GM21447 (cell line): ENCODE results near the gene ABCA3.

Experiments
- ATAC-seq: cut with Tn5 transposase; IDR thresholded peaks from one replicate; pipeline ENCODE4 v1.9.1; 2021; ENCODE audit not compliant: unreplicated experiment

The ABCA3 gene

DNA sequence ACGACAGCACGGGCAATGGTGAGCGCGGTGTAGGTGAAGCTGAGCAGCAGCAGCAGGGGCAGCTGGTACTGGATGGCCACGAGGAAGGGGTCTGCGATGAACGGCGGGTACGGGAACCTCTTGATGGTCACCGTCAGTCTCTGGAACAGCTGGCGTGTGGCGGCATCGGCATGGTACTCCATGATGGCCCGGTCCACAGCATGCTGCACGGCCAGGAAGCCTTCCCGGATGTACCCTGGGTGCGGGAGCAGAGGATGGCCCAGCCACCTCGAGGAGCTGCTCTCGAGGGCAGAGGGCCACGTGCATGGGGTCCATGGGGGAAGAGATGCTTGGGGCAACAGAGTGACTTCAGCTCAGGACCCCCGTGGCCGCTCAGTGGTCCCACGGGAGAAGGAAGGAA is 20.9 kb downstream of the ABCA3 start:
- ATAC-seq, result no peak

DNA sequence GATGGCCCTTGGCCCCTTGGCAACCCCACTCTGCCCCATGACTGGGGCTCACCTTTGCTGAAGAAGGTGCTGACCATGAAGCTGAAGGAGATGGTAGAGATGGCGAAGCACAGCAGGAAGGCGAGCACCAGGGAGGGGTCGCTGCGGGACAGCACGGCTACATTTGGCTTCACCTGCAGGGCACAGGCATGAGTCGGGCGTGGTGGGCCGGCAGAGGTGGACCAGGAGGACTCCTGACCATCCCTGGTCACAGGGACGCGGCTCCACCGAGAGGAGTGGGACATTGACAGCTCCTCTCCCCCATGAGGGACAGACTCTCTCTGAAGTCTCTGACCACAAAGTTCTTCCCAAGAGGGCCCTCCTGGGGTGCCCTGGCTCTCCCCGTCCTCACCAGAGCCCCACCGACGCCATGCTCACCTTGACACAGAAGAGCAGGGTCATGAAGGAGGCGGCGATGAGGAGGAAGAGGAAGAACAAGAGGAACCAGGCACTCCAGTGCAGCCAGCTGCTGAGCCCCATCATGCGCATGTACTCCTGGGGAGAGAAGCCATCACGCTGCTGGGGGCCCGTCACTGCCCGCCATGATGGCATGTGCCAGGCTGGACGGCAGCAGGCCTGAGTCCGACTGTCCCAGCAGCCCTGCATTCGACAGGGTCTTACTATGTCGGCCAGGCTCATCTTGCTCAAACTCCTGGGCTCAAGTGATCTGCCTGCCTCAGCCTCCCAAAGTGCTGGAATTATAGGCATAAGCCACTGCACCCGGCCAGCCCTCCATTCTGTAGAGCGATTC is 23.1 kb downstream of the ABCA3 start:
- no peak for ATAC-seq

DNA sequence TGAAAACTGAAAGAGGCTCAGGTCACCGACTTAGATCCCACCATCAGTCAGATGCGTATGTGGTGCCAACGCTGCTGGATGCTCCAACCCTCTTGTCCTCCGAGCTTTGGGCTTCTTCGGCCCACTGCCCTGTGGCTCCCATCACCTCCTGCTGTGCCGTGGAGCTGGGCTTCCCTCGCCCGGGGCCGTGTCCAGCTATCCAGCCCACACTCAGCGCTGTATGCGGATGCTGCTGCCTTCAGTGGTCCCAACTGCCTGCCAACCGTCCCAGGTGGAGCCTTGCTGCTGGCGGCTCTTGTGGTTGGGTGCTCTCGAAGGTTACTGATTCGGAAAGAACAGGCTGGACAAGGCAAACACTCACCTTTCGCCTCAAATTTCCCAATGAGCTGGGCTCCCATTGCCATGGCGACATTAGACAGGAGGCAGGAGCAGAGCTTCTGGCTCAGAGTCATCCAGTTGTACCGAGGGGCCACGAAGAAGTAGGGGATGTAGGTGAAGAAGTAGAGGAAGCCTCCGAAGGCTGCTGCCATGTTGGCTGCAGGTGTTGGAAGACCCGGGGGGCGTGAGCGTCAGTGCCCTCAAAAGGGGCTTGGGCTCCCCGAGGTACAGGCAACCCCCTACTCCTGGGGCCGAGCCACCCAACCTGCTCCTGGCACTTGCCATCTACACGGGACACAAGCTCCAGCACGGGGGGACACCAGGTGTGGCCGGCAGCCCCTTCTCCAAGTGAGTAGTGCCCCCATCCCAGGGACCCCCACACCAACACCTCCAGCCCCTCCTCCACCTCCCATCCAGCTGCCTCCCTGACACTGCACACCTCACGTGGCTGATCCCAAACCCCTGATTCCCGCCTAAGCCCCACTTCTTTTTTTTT is 32.2 kb downstream of the ABCA3 start:
- no peak for ATAC-seq

DNA sequence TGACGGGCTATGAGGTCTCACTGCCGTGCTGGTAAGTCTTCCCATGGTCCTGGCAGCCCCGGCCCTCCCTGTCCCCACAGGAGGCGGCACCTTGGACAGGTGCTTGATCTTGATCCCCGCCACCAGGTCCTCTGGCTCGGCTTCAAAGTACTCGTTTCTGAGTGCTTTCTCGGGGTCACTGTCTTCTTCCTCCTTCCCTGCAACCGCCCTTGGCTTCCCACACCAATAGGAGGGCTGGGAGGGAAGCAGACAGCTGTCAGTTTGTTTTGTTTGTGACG is 40.7 kb downstream of the ABCA3 start:
- no peak for ATAC-seq

DNA sequence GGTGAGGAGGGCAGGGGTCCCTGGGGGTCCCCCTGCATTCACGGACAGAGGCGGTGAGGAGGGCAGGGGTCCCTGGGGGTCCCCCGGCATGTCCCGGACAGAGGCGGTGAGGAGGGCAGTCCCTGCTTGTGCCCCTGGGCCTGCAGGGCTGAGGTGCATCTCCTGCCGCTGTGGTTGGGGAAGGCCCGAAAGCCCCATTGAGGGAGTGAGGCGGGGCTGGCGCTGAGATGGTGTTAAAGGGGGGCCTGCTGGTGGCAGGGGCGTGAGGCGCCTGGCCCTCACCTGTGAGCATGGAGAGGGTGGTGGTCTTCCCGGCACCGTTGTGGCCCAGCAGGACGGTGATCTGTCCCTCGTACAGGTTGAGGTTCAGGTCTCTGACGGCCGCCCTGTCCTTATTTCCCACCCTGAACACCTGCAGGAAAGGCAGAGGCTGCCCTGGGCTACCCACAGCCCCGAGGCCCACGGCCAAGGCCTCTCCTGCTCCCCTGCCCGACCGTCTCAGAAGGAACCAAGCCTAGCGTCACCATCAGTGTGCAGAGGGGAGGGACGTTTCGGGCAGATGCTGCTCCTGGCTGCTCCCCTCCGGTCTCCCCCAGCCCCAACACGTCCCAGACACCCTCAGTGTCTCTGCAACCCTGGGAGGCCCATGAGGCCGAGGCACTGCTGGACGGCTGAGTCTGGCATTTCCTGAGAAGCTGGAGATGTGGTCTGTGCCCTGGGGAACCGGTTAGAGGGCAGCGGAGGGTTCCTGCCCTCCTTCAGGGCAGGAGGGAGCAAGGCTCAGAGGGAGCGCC is 41.2 kb downstream of the ABCA3 start:
- ATAC-seq, result no peak

DNA sequence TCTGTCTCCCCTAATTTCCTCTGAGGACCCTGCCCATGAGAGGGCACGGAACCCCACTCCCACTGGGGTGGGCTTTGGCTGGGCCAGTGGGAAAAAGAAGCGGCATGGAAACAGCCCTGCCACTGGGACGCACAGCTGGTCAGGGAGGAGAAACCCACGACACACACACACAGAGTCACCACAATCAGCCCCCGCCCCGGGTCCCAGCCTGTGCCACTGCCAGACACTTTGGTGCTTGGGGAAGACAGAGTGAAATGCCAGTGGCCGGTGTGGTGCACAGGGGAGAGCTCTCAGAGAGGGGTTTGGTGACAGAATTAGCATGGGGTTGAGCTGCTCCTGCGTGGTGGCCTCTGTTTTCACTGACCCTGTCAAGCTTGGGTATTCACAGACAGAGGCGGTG is 41.9 kb downstream of the ABCA3 start:
- ATAC-seq, result no peak

DNA sequence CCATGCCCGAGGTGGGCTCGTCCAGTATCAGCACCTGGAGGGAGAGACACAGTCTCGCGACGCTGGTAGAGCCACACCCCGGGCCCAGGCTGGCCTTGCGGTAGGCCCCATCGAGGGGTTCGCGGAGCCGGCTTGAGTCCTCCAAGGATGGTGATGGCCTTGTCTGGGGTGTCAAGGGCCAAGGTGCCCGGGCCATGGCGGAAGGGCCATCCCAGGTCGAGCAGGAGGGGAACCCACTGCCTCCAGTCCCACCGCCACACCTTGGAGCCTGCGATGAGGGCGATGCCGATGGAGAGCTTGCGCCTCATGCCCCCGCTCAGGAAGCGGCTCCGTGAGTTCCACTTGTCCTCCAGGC is 43.0 kb downstream of the ABCA3 start:
- no peak for ATAC-seq

DNA sequence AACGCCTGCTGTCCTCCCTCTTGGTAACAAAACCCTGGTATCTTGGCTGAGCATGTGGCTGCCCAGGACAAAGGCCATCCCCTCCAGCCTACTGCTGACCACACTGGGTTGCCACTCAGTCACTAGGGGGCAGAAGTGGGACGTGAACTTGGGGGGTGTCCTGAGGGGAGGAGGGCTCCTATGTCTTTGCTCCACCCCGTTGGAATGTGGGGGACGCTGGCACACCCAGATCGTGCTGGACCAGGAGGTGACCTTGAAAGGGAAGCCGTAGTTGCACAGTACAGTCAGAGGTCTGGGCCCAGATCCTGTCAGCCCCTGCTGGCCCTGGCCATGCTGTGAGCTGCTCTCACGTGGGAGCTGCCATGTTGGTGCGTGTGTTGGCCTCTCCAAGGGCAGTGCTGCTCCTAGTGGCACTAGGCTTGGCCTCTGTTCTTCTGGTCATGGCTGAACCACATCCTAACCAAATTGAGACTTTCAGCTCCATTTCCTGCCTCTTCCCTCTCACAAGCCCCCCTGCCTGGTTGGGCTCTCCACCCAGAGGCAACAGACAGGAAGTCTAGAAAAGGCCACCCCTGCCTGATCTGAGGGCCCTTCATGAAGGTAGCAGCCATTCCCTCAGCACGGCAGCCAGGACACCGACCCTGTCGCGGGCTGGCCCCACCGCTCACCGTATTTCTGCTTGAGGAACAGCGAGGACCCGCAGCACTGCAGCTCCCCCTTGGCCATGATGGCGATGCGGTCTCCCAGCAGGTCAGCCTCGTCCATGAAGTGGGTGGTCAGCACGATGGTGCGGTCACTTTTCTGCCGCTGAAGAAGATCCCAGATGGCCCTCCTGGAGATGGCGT is 43.6 kb downstream of the ABCA3 start:
- ATAC-seq, result no peak

DNA sequence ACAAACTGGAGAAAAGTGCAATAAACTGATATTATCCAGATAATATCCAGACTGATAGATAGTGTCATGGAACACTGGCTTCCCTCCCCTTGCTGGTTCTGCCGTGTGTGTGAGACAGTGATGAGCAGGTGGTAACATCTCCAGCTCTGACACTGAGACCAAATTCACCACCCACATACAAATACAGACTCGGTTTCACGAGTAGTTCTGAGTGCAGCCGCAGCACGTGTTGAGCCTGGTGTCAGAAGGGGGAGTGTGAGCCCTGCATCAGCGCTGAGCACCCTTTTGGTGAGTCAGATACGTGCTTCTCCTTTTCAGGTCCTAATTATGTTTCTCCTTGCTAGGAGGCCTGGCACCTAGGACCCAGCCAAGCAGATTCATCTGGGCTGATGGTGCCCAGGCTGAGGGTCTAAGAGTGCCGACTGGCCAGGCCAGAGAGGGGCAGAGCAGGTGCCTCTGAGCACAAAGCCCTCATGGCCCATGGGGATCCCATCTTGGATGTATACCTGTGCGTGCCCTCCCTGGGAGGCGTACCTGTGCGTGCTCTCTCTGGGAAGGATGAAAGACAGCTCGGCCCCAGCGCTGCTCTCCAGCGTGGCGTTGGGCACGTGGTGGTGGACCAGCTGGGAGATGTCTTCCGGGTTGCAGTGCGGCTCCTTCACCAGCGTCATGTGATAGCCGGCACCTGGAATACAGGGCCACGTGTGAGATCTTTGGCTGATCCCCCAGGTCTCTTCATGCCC is 45.3 kb downstream of the ABCA3 start:
- ATAC-seq, result no peak

DNA sequence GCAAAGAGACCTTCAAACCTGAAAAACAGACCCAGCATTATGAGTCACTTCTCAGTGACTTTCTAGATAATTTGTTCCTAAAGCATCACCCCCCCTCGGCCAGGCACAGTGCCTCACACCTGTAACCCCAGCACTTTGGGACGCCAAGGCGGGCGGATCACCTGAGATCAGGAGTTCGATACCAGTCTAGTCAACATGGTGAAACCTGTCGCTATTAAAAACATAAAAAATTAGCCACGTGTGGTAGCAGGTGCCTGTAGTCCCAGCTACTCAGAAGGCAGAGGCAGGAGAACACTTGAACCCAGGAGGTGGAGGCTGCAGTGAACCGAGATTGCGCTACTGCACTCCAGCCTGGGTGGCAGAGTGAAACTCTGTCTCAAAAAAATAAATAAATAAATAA is 48.3 kb downstream of the ABCA3 start:
- ATAC-seq, result no peak

DNA sequence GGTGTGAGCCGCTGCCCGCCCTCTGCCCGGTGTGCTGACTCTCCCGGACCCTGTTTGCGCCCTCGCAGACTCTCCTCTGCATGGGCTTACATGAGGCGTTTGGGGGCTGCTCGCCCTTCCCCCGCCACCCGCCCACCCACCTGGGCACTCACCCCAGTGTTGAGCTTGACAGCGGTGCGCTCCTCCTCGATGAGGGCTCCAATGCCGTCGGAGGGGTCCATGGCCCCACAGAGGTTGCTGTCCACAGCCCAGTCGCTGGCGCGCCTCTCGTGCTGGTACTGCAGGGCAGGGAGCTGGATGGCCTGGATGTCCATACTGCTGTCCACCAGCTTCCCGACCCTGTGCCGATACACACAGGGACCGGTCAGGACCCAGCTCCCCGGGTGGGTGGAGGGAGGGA is 51.2 kb downstream of the ABCA3 start:
- no peak for ATAC-seq

DNA sequence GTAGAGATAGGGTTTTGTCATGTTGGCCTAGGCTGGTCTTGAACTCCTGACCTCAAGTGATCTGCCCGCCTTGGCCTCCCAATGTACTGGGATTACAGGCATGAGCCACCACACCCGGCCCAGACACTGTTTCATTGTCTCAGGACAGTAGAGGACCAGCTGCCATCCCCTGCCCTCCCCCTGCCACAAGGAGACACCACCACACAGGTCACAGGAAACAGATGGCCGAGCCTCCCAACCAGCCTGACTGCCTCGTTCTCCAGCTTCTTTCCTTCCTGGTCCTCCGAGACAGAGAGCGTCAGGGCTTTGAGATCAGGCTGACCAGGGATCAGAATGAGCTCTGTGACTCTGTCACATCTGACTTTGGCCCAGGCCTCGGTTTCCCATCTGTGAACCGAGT is 51.8 kb downstream of the ABCA3 start:
- no peak for ATAC-seq

DNA sequence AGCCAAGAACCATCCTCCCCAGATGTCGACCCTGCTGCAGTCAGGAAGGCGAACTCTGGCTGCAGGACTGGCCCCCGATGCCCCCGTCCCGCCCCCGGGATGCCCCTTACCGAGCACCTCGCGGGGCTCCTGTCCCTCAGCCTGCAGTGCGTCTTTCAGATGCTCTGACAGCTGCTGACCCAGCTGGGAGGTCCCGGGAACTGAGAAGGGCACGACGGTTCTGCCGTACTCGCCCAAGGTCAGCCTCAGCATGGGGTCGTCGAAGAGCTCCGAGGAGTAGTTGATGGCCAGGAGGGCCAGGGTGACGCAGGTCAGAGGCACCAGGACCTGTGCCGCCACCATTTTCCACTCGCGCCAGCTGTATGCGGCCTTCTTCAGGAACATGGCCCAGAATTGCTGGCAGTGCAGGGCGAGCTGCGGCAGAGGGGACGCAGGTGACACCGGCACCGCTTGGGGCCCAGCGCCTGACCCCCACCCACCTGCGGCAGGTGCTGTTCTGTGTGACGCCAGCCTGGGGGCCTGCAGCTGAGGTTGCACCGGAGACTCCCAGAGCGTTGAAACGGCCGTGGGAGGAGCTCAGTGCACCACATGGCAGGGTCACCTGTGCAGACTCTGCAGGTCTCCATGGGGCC is 52.5 kb downstream of the ABCA3 start:
- ATAC-seq, result no peak

DNA sequence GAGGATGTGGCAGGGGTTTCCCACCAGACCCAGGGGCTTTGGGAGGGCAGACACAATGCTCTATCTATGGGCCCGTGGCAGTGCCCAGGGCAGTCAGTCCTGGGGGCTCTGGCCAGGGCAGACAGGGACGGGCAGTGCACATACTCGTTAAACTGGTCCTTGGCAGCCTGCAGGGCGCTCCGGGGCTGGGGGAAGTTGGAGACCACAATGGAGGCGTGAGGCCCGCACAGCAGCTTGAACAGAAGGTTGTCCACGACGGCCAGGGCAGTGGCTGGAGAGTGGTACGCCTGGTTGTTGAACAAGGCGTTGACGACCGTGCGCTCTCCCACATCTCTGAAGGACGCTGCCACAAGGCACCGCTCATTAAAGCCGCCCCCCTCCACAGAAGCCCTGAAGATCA is 54.0 kb downstream of the ABCA3 start:
- no peak for ATAC-seq

DNA sequence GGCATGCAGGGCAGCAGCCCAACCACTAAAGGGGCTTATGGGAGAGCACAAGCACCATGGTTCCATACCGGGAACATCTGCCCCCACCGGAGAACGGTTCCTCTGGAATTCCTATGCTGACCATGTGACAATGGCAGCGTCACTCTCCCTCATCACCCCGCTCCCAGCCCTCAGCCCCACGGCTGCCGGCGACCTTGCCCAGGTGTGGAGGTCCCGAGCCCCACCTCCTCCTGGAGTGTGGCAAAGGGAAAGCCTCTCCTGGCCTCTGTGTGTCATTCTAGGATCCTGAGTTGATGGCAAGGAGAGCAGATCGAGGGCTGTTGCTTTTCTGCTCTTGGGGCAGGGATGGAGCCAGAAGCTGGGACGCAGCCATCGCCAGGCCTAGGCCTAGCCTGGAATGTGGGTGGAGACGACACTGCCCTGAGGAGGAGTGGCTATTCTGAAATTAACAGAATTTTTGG is 54.8 kb downstream of the ABCA3 start:
- ATAC-seq, result no peak

DNA sequence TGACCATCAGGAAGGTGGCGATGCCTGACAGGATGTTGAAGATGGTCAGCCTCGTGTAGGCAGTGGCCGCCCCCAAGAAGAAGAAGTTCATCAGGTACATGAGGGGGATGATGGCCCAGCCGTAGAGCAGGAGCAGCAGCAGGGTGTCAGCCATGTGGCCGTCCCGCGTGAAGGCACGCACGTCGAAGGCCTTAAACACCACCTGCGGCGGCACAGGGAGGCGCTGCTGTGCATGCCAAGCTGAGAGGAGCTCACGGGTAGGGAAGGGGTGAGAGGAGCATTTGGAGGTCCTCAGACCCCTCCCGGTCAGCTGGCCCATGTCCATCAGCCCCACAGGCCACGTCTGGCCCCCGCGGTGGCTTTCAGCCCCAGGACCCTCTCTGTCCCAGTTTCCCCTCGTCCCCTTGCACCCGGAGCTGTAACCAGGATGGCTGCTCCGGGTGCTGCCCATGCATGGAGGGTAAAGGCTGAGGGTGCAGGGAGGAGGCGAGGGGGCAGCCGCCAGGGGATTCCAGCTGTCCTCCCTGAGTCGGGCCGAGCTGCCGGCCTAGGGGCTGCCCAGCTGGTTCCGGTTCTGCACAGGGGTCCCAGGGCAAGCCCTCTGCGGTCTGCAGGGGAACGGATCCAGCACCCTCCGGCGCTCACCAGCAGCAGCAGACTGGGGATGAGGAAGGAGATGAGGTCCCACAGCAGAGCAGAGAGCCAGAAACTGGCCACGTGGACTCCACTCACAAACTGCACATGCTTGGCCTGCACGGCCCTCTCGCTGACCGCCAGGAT is 55.5 kb downstream of the ABCA3 start:
- no peak for ATAC-seq

DNA sequence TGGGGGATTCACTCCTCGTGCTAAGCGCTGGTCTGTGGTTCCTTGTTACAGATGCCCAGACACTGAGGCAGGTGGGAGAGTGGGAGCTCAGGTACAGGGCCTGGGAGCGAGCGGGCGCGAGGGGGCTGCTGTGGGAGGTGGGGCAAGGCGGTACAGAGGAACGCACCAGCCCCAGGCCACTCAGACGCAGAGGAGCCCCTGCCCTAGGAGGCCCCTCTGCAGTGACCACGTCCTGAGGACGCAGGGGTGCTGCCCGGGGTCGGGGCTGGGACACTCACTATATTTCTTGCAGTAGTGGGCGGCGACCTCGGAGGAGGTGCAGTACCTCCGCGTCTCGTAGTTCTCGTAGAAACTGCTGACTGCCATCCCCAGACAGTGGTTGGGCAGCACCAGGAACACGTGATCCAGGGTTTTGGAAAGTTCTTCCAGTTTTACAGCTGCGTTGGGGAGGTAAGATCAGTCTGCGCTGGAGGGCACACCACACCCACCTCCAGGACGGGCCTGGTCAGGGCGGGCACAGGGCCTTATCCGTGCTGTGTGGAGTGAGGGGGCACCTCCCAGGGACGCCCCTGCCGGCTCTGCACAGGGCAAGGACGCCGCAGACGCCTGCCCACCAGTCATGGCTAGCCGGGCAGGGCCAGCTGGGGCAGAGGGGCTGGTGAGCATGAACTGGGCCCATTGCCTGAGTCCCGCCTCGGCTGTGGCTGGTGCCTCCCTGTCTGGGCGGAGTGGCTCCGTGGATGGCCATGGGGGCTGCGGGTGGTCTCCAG is 56.3 kb downstream of the ABCA3 start:
- no peak for ATAC-seq

DNA sequence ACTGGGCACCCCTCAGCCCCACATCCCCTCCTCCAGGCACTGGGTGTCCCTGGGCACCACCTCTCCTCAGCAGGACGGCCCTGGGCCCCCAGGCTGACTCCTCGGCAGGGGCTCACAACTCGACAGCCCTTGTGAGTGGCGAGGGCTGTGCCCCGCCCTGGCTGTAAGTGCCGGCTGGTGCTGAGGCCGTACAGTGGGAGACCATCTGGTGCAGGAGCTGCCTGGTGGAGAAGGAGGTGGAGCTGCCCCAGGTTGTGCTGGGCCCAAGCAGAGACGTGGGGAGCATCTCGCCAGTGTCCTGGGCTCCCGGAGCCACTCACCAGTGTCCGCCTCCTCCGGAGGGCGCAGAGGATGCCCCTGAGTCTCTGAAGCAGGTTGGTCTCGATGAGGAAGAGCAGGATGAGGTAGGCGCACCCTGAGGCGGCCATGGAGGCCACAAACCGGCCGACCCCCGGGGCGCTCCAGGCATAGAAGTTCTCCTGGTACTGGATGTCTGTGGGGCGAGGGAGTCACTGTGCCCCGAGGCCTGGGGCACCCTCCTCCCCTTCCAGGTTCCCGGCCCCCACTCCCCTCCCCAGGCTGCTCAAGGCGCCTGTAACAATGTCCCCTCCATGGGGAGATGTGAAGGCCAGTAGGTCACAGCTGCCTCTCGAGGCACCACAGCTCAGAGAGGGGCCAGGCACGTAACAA is 57.5 kb downstream of the ABCA3 start:
- ATAC-seq, result no peak
